Karpas-422 (cell line): Measurements from ENCODE around the gene SULT1B1. TPM values are rescaled to one million over a fixed set of nuclear protein-coding genes. Genes with fewer than 3 reads are reported as not detected.
A peak's percentile ranks its signal among the peaks of the same experiment; 100 is the strongest.

Experiments used
- DNase-seq: peaks from one replicate; pipeline ENCODE4 v3.0.0-alpha.2; 2015
- H2AFZ ChIP-seq: fragments of 200-600 bp; sonication (generic); 2 replicates; pipeline ENCODE4 v1.6.1; 2014; ENCODE audit warnings: antibody characterized with exemption, low read length, mixed read lengths
- H3K27ac ChIP-seq: fragments of 200-600 bp; sonication (generic); 2 replicates; pipeline ENCODE4 v1.5.1; 2014; ENCODE audit warnings: mild to moderate bottlenecking, low read length, moderate library complexity
- H3K27me3 ChIP-seq: fragments of 200-600 bp; sonication (generic); 2 replicates; pipeline ENCODE4 v1.6.1; 2014; ENCODE audit warnings: low read length, mixed read lengths
- H3K36me3 ChIP-seq: fragments of 200-600 bp; sonication (generic); 2 replicates; pipeline ENCODE4 v1.6.1; 2014; ENCODE audit warnings: low read length, mixed read lengths; ENCODE audit not compliant: insufficient read depth
- H3K4me1 ChIP-seq: fragments of 200-600 bp; sonication (generic); 2 replicates; pipeline ENCODE4 v1.6.1; 2014; ENCODE audit warnings: mild to moderate bottlenecking, low read length, mixed read lengths
- H3K4me2 ChIP-seq: fragments of 200-600 bp; sonication (generic); 2 replicates; pipeline ENCODE4 v1.6.1; 2014; ENCODE audit warnings: low read length, low read depth, mild to moderate bottlenecking; ENCODE audit not compliant: poor library complexity, severe bottlenecking
- H3K4me3 ChIP-seq: fragments of 200-600 bp; sonication (generic); 2 replicates; pipeline ENCODE4 v1.5.1; 2014; ENCODE audit warnings: mild to moderate bottlenecking, antibody characterized with exemption, low read length, mixed read lengths
- H3K79me2 ChIP-seq: fragments of 200-600 bp; sonication (generic); 2 replicates; pipeline ENCODE4 v1.6.1; 2014; ENCODE audit warnings: mild to moderate bottlenecking, low read length, mixed read lengths
- H3K9ac ChIP-seq: fragments of 200-600 bp; sonication (generic); 2 replicates; pipeline ENCODE4 v1.6.0; 2014; ENCODE audit warnings: low read length
- H3K9me2 ChIP-seq: fragments of 200-600 bp; sonication (generic), shearing (Covaris generic); replicated peaks from 2 replicates; pipeline ENCODE4 v1.6.0; 2014; ENCODE audit warnings: mild to moderate bottlenecking, low read length, moderate library complexity; ENCODE audit not compliant: insufficient read depth
- H3K9me3 ChIP-seq: fragments of 300-700, 200-600 bp; sonication (generic); 2 replicates; pipeline ENCODE4 v1.6.1; 2014; ENCODE audit warnings: low read length, mixed read lengths
- H4K20me1 ChIP-seq: fragments of 200-600 bp; sonication (generic); 2 replicates; pipeline ENCODE4 v1.6.1; 2014; ENCODE audit warnings: mild to moderate bottlenecking, antibody characterized with exemption, low read length, low read depth; ENCODE audit not compliant: insufficient read depth
- total RNA-seq: library from RNA; depleted of rRNA; stranded (reverse); fragments of >200 nt; shearing (Covaris generic); gene quantifications from 2 replicates; pipeline ENCODE4 v1.2.3, GENCODE V29; 2014; ENCODE audit warnings: low replicate concordance

The SULT1B1 gene
- total RNA-seq, 1 experiment from 2014 or later: not detected

DNA sequence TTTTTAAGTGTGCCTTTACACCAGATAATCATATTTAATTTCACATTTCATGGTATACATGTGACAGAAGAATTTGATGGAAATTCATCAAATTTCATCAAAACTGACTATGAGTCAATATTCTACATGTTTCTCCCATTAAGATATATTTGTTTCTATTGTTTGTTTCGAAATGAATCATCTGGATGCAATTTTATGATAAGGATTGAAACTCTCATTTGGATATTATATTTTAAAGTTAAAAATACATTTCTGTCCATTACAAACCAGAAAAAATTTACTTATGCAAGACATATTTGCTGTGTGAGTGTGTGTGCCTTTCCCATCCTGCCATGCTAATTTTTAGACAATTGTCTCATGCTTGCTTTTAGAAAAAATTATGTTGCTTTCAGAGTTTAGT, 52.2 kb downstream of the SULT1B1 start:
- no peak overlapping the region for H3K4me3 ChIP-seq
- no peaks in the 10 kb centered on the region for H3K9me3 ChIP-seq
- H3K4me1 ChIP-seq: no peaks in the 10 kb centered on the region
- H3K27ac ChIP-seq: no peak overlapping the region
- no peak overlapping the region for H3K9ac ChIP-seq
- H3K79me2 ChIP-seq: no peaks in the 10 kb centered on the region
- H2AFZ ChIP-seq: no peak overlapping the region
- no peaks in the 10 kb centered on the region for H3K27me3 ChIP-seq
- no peak for DNase-seq
- no peaks in the 10 kb centered on the region for H3K9me2 ChIP-seq
- no peaks in the 10 kb centered on the region for H3K36me3 ChIP-seq
- H3K4me2 ChIP-seq: no peak overlapping the region
- no peaks in the 10 kb centered on the region for H4K20me1 ChIP-seq

DNA sequence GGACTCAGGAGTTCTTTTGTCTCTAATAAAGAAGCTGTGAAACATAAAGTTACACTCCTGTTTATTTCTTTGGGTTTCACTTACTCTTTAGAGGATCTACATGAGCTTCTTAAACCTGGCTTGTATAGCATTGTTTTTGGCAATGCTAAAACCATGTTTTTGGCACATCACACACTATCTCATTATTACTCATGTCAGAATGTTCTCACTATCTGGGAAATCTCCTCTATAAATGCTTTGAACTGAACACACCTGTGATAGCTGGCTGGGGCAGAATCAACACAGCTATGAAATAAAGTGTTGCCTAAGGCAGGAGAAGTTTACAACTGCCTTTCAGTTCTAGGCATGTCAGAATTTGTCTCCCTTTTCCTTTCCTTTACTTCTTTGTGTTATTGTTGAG, 52.6 kb downstream of the SULT1B1 start:
- Histone ChIP-seq H3K4me2 (no peak overlapping the region), H3K9me2 (no peaks in the 10 kb centered on the region), H3K36me3 (no peaks in the 10 kb centered on the region), H3K9ac (no peak overlapping the region), H3K4me1 (no peaks in the 10 kb centered on the region), H3K27me3 (no peaks in the 10 kb centered on the region), H3K79me2 (no peaks in the 10 kb centered on the region), H4K20me1 (no peaks in the 10 kb centered on the region), H3K9me3 (no peaks in the 10 kb centered on the region), H3K4me3 (no peak overlapping the region), H3K27ac (no peak overlapping the region), H2AFZ (no peak overlapping the region)
- DNase-seq: no peak

DNA sequence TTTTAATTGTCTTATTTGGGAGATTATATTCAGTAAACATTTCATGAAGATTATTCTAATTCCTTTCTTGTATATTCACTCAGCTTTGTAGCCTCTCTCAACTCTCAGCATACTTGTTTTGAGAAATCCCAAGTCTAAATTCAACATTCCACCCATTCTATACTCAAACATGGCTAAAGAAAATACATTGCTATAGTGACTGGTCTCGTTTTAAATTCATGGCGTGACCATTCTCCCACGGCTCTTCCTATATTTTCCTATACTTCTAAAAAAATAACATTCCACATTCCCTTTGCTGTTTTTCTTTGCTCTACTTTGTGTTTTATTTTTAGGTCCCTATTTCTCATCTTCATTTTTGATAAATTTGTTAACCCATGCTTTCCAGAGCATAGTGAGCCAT, 58.2 kb downstream of the SULT1B1 start:
- Histone ChIP-seq H3K79me2 (no peaks in the 10 kb centered on the region), H3K4me1 (no peaks in the 10 kb centered on the region), H3K9ac (no peak overlapping the region), H3K36me3 (no peaks in the 10 kb centered on the region), H2AFZ (no peak overlapping the region), H3K27me3 (no peaks in the 10 kb centered on the region), H4K20me1 (no peaks in the 10 kb centered on the region), H3K9me3 (no peaks in the 10 kb centered on the region), H3K9me2 (no peaks in the 10 kb centered on the region), H3K4me3 (no peak overlapping the region), H3K27ac (no peak overlapping the region), H3K4me2 (no peak overlapping the region)
- DNase-seq: no peak

DNA sequence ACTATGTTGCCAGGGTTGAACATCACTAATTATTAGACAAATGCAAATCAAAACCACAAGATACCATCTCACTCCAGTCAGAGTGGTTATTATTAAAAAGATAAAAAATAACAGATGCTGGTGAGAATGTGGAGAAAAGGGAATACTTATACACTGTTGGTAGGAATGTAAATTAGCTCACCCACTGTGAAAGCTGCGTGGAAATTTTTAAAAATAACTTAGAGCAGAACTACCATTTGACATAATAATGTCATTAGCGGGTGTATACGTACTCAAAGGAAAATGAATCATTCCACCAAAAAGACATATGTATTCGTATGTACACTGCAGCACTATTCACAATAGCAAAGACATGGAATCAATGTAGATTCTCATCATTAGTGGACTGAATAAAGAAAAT, 58.7 kb downstream of the SULT1B1 start:
- DNase-seq: no peak
- no peak overlapping the region for H2AFZ ChIP-seq
- no peak overlapping the region for H3K27ac ChIP-seq
- H3K36me3 ChIP-seq: no peaks in the 10 kb centered on the region
- no peaks in the 10 kb centered on the region for H3K9me2 ChIP-seq
- no peaks in the 10 kb centered on the region for H3K9me3 ChIP-seq
- H3K27me3 ChIP-seq: no peaks in the 10 kb centered on the region
- no peak overlapping the region for H3K4me3 ChIP-seq
- no peak overlapping the region for H3K9ac ChIP-seq
- no peak overlapping the region for H3K4me2 ChIP-seq
- no peaks in the 10 kb centered on the region for H3K4me1 ChIP-seq
- H4K20me1 ChIP-seq: no peaks in the 10 kb centered on the region
- no peaks in the 10 kb centered on the region for H3K79me2 ChIP-seq

DNA sequence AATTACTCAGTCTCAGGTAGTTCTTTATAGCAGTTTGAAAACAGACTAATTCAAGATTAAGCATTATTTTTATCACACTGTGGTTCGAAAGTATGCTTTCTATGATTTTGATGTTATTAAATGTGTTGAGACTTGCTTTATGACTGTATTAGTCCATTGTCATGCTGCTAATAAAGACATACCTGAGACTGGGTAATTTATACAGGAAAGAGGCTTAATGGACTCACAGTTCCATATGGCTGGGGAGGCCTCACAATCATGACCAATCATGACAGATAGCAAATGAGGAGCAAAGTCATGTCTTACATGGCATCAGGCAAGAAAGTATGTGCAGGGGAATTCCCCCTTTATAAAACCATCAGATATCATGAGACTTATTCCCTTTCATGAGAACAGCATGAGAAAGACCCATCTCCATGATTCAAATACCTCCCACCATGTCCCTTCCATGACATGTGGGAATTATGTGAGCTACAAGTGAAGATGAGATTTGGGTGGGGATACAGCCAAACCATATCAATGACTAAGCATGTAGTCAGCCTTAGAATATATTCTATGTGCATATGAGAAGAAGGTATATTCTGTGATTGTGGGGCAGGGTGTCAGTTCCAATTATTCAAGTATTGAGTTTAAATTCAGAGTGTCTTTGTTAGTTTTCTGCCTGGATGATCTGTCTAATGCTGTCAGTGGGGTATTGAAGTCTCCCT, 62.7 kb downstream of the SULT1B1 start:
- H3K27me3 ChIP-seq: no peaks in the 10 kb centered on the region
- H3K79me2 ChIP-seq: no peaks in the 10 kb centered on the region
- DNase-seq: no peak
- H3K4me1 ChIP-seq: no peaks in the 10 kb centered on the region
- no peak overlapping the region for H3K9ac ChIP-seq
- no peaks in the 10 kb centered on the region for H4K20me1 ChIP-seq
- no peak overlapping the region for H3K4me3 ChIP-seq
- H3K36me3 ChIP-seq: no peaks in the 10 kb centered on the region
- H3K9me2 ChIP-seq: no peaks in the 10 kb centered on the region
- H2AFZ ChIP-seq: no peak overlapping the region
- no peak overlapping the region for H3K4me2 ChIP-seq
- no peaks in the 10 kb centered on the region for H3K9me3 ChIP-seq
- H3K27ac ChIP-seq: no peak overlapping the region

DNA sequence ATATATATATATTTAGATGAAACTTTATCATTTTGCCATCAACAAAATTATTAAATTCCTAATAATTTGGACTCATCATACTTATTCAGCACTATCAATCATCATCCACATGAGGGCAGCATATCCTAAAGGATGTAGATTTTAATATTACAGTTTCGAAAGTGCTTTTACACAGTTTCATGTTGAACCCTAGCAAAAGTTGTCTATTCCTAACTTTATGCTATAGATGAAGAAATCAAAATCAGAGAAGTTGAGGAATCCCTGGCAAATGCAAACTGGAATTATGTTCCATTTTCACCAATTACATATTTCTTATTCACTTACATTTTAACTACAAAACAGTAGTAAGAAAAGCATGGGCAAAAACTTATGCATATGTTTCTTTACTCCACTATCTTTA, 70.8 kb downstream of the SULT1B1 start:
- no peak overlapping the region for H3K9ac ChIP-seq
- H3K79me2 ChIP-seq: no peaks in the 10 kb centered on the region

DNA sequence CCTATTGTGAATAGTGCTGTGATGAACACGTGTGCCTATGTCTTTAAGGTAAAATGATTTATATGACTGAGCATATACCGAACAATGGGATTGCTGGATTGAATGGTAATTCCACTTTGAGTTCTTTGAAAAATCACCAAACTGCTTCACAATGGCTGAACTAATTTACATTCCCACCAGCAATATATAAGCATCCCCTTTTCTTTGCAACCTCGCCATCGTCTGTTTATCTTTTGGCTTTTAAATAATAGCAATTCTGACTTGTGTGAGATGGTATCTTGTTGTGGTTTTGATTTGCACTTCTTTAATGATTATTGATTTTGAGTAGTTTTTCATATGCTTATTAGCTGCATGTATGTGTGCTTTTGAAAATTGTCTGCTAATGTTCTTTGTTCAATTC, 75.6 kb downstream of the SULT1B1 start:
- no peak overlapping the region for H3K27ac ChIP-seq
- no peak for DNase-seq
- no peaks in the 10 kb centered on the region for H4K20me1 ChIP-seq
- H3K4me3 ChIP-seq: no peak overlapping the region
- no peak overlapping the region for H3K9ac ChIP-seq
- no peak overlapping the region for H2AFZ ChIP-seq
- H3K4me2 ChIP-seq: no peak overlapping the region
- H3K79me2 ChIP-seq: no peaks in the 10 kb centered on the region
- H3K4me1 ChIP-seq: no peaks in the 10 kb centered on the region
- no peaks in the 10 kb centered on the region for H3K9me3 ChIP-seq
- no peaks in the 10 kb centered on the region for H3K36me3 ChIP-seq
- no peaks in the 10 kb centered on the region for H3K9me2 ChIP-seq
- H3K27me3 ChIP-seq: no peaks in the 10 kb centered on the region

More for the DNA sequence above, 70.8 kb downstream of the SULT1B1 start:
- Histone ChIP-seq H3K9me3 (no peaks in the 10 kb centered on the region), H2AFZ (no peak overlapping the region), H4K20me1 (no peaks in the 10 kb centered on the region), H3K36me3 (no peaks in the 10 kb centered on the region), H3K4me1 (no peaks in the 10 kb centered on the region), H3K4me3 (no peak overlapping the region), H3K4me2 (no peak overlapping the region), H3K27me3 (no peaks in the 10 kb centered on the region), H3K9me2 (no peaks in the 10 kb centered on the region), H3K27ac (no peak overlapping the region)
- peak; percentile 73 for DNase-seq
